Measurements from ENCODE around the gene RBMY1F. TPM values are rescaled to one million over a fixed set of nuclear protein-coding genes. Genes with fewer than 3 reads are reported as not detected.
"Not testable (repeated sequence)": the region's sequence is repeated elsewhere in the genome, so short reads cannot be mapped to it uniquely, and the experiment has no call there.

The RBMY1F gene
- not detected for total RNA-seq

- H3K4me1 ChIP-seq; H3K36me3 ChIP-seq; H3K4me3 ChIP-seq; DNase-seq (ENCODE audit: extremely low spot score in 2 of 2); H3K27me3 ChIP-seq; intact Hi-C loops (cut with DNase I); H3K27ac ChIP-seq; H3K9me3 ChIP-seq: not testable (repeated sequence)
Observed at GRCh38 chrY:22182823-22183222, at the start of gene RBMY1F. TSS of gene RBMY1F (minus strand) at chrY:22182923. CDS start at chrY:22180969, 1,954 bp downstream.

- DNase-seq (ENCODE audit: extremely low spot score in 2 of 2); H3K9me3 ChIP-seq; H3K36me3 ChIP-seq; H3K4me3 ChIP-seq; intact Hi-C loops (cut with DNase I); H3K27ac ChIP-seq; H3K27me3 ChIP-seq; H3K4me1 ChIP-seq: not testable (repeated sequence)
Observed at GRCh38 chrY:22151144-22151543, 31.6 kb downstream of the RBMY1F start.

- H3K4me1 ChIP-seq; H3K27me3 ChIP-seq; DNase-seq (ENCODE audit: extremely low spot score in 2 of 2); H3K27ac ChIP-seq; H3K4me3 ChIP-seq; H3K9me3 ChIP-seq; intact Hi-C loops (cut with DNase I); H3K36me3 ChIP-seq: not testable (repeated sequence)
Observed at GRCh38 chrY:22141011-22141695, 41.6 kb downstream of the RBMY1F start.

- H3K4me1 ChIP-seq; DNase-seq (ENCODE audit: extremely low spot score in 2 of 2); H3K4me3 ChIP-seq; H3K27me3 ChIP-seq; H3K9me3 ChIP-seq; intact Hi-C loops (cut with DNase I); H3K27ac ChIP-seq; H3K36me3 ChIP-seq: not testable (repeated sequence)
Observed at GRCh38 chrY:22134719-22135118, 48.0 kb downstream of the RBMY1F start.

GRCh38 chrY:22130494-22130893 is 52.2 kb downstream of the RBMY1F start:
- H3K9me3 ChIP-seq; H3K27me3 ChIP-seq; H3K27ac ChIP-seq; H3K36me3 ChIP-seq; H3K4me1 ChIP-seq; H3K4me3 ChIP-seq; DNase-seq (ENCODE audit: extremely low spot score in 2 of 2); intact Hi-C loops (cut with DNase I): not testable (repeated sequence)

Other genes starting within 250 kb of the RBMY1F start
- gene RBMY1J, start 220.5 kb upstream of the RBMY1F start, total RNA-seq, result not detected